ENCODE measurements around the gene COBLL1.

The COBLL1 gene

GRCh38 chr2:164745012-164745797, 96.4 kb downstream of the COBLL1 start:
- H3K4me1 ChIP-seq (ENCODE audit: control insufficient read depth in 2 of 2, insufficient read depth in 2 of 2, low read length in 2 of 2) = no peaks in the 10 kb centered on the region
- no peaks in the 10 kb centered on the region for H3K36me3 ChIP-seq (ENCODE audit: control insufficient read depth in 2 of 2, insufficient read depth in 2 of 2, low read length in 2 of 2)
- H3K9me3 ChIP-seq (ENCODE audit: control insufficient read depth in 2 of 2, low read length in 2 of 2) = no peaks in the 10 kb centered on the region
- no peak overlapping the region for H3K9ac ChIP-seq (ENCODE audit: low read depth in 1 of 2, low read length in 2 of 2)
- no peaks in the 10 kb centered on the region for H3K27me3 ChIP-seq (ENCODE audit: control insufficient read depth in 2 of 2, insufficient read depth in 2 of 2, low read length in 2 of 2)
- no peak overlapping the region for H3K27ac ChIP-seq (ENCODE audit: low read depth in 2 of 2, low read length in 2 of 2)
- no peak overlapping the region for H3K4me3 ChIP-seq (ENCODE audit: low read length in 2 of 2)

GRCh38 chr2:164742738-164743317, 98.8 kb downstream of the COBLL1 start:
- no peak overlapping the region for H3K27ac ChIP-seq (ENCODE audit: low read depth in 2 of 2, low read length in 2 of 2)
- no peaks in the 10 kb centered on the region for H3K27me3 ChIP-seq (ENCODE audit: control insufficient read depth in 2 of 2, insufficient read depth in 2 of 2, low read length in 2 of 2)
- no peaks in the 10 kb centered on the region for H3K9me3 ChIP-seq (ENCODE audit: control insufficient read depth in 2 of 2, low read length in 2 of 2)
- no peak overlapping the region for H3K9ac ChIP-seq (ENCODE audit: low read depth in 1 of 2, low read length in 2 of 2)
- H3K36me3 ChIP-seq (ENCODE audit: control insufficient read depth in 2 of 2, insufficient read depth in 2 of 2, low read length in 2 of 2) = no peaks in the 10 kb centered on the region
- H3K4me1 ChIP-seq (ENCODE audit: control insufficient read depth in 2 of 2, insufficient read depth in 2 of 2, low read length in 2 of 2) = peaks cover 0 to 1% of the 10 kb centered on the region in 2 donors
- no peak overlapping the region for H3K4me3 ChIP-seq (ENCODE audit: low read length in 2 of 2)

GRCh38 chr2:164739966-164740365, 101.7 kb downstream of the COBLL1 start:
- Histone ChIP-seq H3K4me1 (ENCODE audit: control insufficient read depth in 2 of 2, insufficient read depth in 2 of 2, low read length in 2 of 2) (peaks cover 0 to 10% of the 10 kb centered on the region in 2 donors), H3K9ac (ENCODE audit: low read depth in 1 of 2, low read length in 2 of 2) (no peak overlapping the region), H3K4me3 (ENCODE audit: low read length in 2 of 2) (no peak overlapping the region), H3K27me3 (ENCODE audit: control insufficient read depth in 2 of 2, insufficient read depth in 2 of 2, low read length in 2 of 2) (no peaks in the 10 kb centered on the region), H3K27ac (ENCODE audit: low read depth in 2 of 2, low read length in 2 of 2) (no peak overlapping the region), H3K9me3 (ENCODE audit: control insufficient read depth in 2 of 2, low read length in 2 of 2) (no peaks in the 10 kb centered on the region), H3K36me3 (ENCODE audit: control insufficient read depth in 2 of 2, insufficient read depth in 2 of 2, low read length in 2 of 2) (no peaks in the 10 kb centered on the region)

GRCh38 chr2:164737612-164738081, 104.0 kb downstream of the COBLL1 start:
- H3K27me3 ChIP-seq (ENCODE audit: control insufficient read depth in 2 of 2, insufficient read depth in 2 of 2, low read length in 2 of 2) = no peaks in the 10 kb centered on the region
- no peak overlapping the region for H3K4me3 ChIP-seq (ENCODE audit: low read length in 2 of 2)
- peaks cover 0 to 10% of the 10 kb centered on the region in 2 donors for H3K4me1 ChIP-seq (ENCODE audit: control insufficient read depth in 2 of 2, insufficient read depth in 2 of 2, low read length in 2 of 2)
- H3K9me3 ChIP-seq (ENCODE audit: control insufficient read depth in 2 of 2, low read length in 2 of 2) = no peaks in the 10 kb centered on the region
- H3K9ac ChIP-seq (ENCODE audit: low read depth in 1 of 2, low read length in 2 of 2) = no peak overlapping the region
- H3K27ac ChIP-seq (ENCODE audit: low read depth in 2 of 2, low read length in 2 of 2) = no peak overlapping the region
- H3K36me3 ChIP-seq (ENCODE audit: control insufficient read depth in 2 of 2, insufficient read depth in 2 of 2, low read length in 2 of 2) = no peaks in the 10 kb centered on the region

- Histone ChIP-seq H3K27ac (ENCODE audit: low read depth in 2 of 2, low read length in 2 of 2) (no peak overlapping the region), H3K4me1 (ENCODE audit: control insufficient read depth in 2 of 2, insufficient read depth in 2 of 2, low read length in 2 of 2) (peaks cover 0 to 10% of the 10 kb centered on the region in 2 donors), H3K9me3 (ENCODE audit: control insufficient read depth in 2 of 2, low read length in 2 of 2) (no peaks in the 10 kb centered on the region), H3K4me3 (ENCODE audit: low read length in 2 of 2) (no peak overlapping the region), H3K36me3 (ENCODE audit: control insufficient read depth in 2 of 2, insufficient read depth in 2 of 2, low read length in 2 of 2) (no peaks in the 10 kb centered on the region), H3K9ac (ENCODE audit: low read depth in 1 of 2, low read length in 2 of 2) (no peak overlapping the region), H3K27me3 (ENCODE audit: control insufficient read depth in 2 of 2, insufficient read depth in 2 of 2, low read length in 2 of 2) (no peaks in the 10 kb centered on the region)
These were observed 106.2 kb downstream of the COBLL1 start for GRCh38 chr2:164735309-164735919.

- Histone ChIP-seq H3K4me1 (ENCODE audit: control insufficient read depth in 2 of 2, insufficient read depth in 2 of 2, low read length in 2 of 2) (peaks cover 0 to 10% of the 10 kb centered on the region in 2 donors), H3K27ac (ENCODE audit: low read depth in 2 of 2, low read length in 2 of 2) (no peak overlapping the region), H3K9me3 (ENCODE audit: control insufficient read depth in 2 of 2, low read length in 2 of 2) (no peaks in the 10 kb centered on the region), H3K36me3 (ENCODE audit: control insufficient read depth in 2 of 2, insufficient read depth in 2 of 2, low read length in 2 of 2) (no peaks in the 10 kb centered on the region), H3K27me3 (ENCODE audit: control insufficient read depth in 2 of 2, insufficient read depth in 2 of 2, low read length in 2 of 2) (no peaks in the 10 kb centered on the region), H3K4me3 (ENCODE audit: low read length in 2 of 2) (no peak overlapping the region), H3K9ac (ENCODE audit: low read depth in 1 of 2, low read length in 2 of 2) (no peak overlapping the region)
These were observed 107.4 kb downstream of the COBLL1 start for GRCh38 chr2:164734196-164734595.

- H3K4me3 ChIP-seq (ENCODE audit: low read length in 2 of 2) = no peak overlapping the region
- H3K27ac ChIP-seq (ENCODE audit: low read depth in 2 of 2, low read length in 2 of 2) = no peak overlapping the region
- no peak overlapping the region for H3K9ac ChIP-seq (ENCODE audit: low read depth in 1 of 2, low read length in 2 of 2)
- no peaks in the 10 kb centered on the region for H3K27me3 ChIP-seq (ENCODE audit: control insufficient read depth in 2 of 2, insufficient read depth in 2 of 2, low read length in 2 of 2)
- H3K9me3 ChIP-seq (ENCODE audit: control insufficient read depth in 2 of 2, low read length in 2 of 2) = no peaks in the 10 kb centered on the region
- peaks cover 0 to 6% of the 10 kb centered on the region in 2 donors for H3K36me3 ChIP-seq (ENCODE audit: control insufficient read depth in 2 of 2, insufficient read depth in 2 of 2, low read length in 2 of 2)
- H3K4me1 ChIP-seq (ENCODE audit: control insufficient read depth in 2 of 2, insufficient read depth in 2 of 2, low read length in 2 of 2) = no peaks in the 10 kb centered on the region
These were observed 116.1 kb downstream of the COBLL1 start for GRCh38 chr2:164725542-164725941.

- Histone ChIP-seq H3K27me3 (ENCODE audit: control insufficient read depth in 2 of 2, insufficient read depth in 2 of 2, low read length in 2 of 2) (no peaks in the 10 kb centered on the region), H3K36me3 (ENCODE audit: control insufficient read depth in 2 of 2, insufficient read depth in 2 of 2, low read length in 2 of 2) (peaks cover 3 to 6% of the 10 kb centered on the region in 2 donors), H3K9me3 (ENCODE audit: control insufficient read depth in 2 of 2, low read length in 2 of 2) (no peaks in the 10 kb centered on the region), H3K4me3 (ENCODE audit: low read length in 2 of 2) (no peak overlapping the region), H3K4me1 (ENCODE audit: control insufficient read depth in 2 of 2, insufficient read depth in 2 of 2, low read length in 2 of 2) (no peaks in the 10 kb centered on the region), H3K9ac (ENCODE audit: low read depth in 1 of 2, low read length in 2 of 2) (no peak overlapping the region), H3K27ac (ENCODE audit: low read depth in 2 of 2, low read length in 2 of 2) (no peak overlapping the region)
These were observed 118.8 kb downstream of the COBLL1 start for GRCh38 chr2:164722616-164723338.

GRCh38 chr2:164721430-164721829, 120.2 kb downstream of the COBLL1 start:
- Histone ChIP-seq H3K27ac (ENCODE audit: low read depth in 2 of 2, low read length in 2 of 2) (no peak overlapping the region), H3K36me3 (ENCODE audit: control insufficient read depth in 2 of 2, insufficient read depth in 2 of 2, low read length in 2 of 2) (peaks cover 3 to 6% of the 10 kb centered on the region in 2 donors)

More at GRCh38 chr2:164721430-164721829, 120.2 kb downstream of the COBLL1 start:
- H3K4me3 ChIP-seq (ENCODE audit: low read length in 2 of 2) = no peak overlapping the region
- H3K9ac ChIP-seq (ENCODE audit: low read depth in 1 of 2, low read length in 2 of 2) = no peak overlapping the region
- H3K27me3 ChIP-seq (ENCODE audit: control insufficient read depth in 2 of 2, insufficient read depth in 2 of 2, low read length in 2 of 2) = no peaks in the 10 kb centered on the region
- no peaks in the 10 kb centered on the region for H3K4me1 ChIP-seq (ENCODE audit: control insufficient read depth in 2 of 2, insufficient read depth in 2 of 2, low read length in 2 of 2)
- no peaks in the 10 kb centered on the region for H3K9me3 ChIP-seq (ENCODE audit: control insufficient read depth in 2 of 2, low read length in 2 of 2)
